ENCODE data around the gene LUC7L. TPM values are rescaled to one million over a fixed set of nuclear protein-coding genes. Genes with fewer than 3 reads are reported as not detected.
"Not testable (repeated sequence)": the region's sequence is repeated elsewhere in the genome, so short reads cannot be mapped to it uniquely, and the experiment has no call there.

The LUC7L gene
- total RNA-seq, 6 experiments from 2014 or later: 18.9 to 30.2 (median 20.4) TPM

DNA sequence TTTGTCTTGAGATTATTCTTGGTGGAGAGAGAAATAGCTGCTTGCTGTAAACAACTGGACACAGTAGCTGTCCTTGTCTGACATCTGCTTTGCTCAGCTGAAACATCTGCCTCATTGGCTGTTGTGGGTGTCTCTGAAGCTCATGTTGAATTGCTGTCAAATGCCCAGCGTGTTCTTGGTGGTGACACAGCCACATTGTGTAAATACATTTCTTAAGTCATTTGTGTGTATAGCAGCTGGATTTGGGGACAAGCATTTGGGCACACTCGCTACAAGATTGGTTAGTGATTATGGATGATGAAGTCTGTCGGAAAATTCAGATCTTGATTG lies 10.7 kb upstream of the LUC7L start:
- intact Hi-C loops (cut with DNase I): loop anchor here in 1 of 2 donors (10.0 kb wide), 1 partner anchor 125 kb away; no protein-coding TSS in a partner anchor

DNA sequence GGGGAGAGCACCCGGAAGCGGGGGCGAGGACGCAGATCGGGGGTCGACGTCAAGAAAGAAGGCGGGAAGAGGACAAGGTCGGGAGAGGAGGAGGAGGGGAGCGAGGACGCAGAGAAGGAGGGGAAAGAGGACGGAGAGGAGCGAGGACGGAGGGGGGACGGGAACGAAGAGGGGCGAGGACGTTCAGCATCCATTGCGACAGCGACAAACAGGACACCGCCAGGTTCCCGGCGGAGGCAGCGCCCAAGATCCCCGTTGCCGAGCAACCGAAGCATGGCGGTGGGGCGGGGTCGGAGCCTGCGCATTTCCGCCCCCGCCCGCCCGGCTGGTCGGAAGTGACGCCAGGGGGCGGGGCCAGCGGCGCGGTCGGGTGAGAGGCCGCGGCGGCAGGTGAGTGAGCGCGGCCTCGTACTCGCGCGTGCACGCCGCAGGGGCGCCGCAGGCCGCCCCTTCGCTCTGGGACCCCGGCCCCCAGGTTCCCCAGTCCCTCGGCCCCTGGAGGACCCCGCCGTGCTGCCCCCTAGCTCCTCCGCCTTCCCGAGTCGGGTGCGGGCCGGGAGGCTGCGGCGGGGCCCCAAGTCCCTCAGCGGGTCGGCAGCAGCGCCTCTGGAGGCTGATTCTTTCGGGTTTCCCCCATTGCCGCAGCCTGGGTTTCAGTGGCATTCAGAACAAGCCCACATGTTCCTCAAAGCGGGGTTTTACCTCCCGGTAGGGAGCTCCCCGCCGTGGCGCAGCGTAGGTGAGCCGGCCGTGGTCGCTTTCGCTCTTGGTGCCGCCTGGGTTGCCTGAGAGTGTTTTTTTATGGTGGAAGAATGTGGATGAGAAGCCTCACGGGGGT lies 5.4 kb upstream of the LUC7L start, which contains the start of gene FAM234A:
TSS of gene FAM234A (plus strand) at position 354 of the 838 bp plus-strand sequence. CDS start 19,593 bp downstream, outside the sequence.
- intact Hi-C loops (cut with DNase I): loop anchor here in 1 of 2 donors (10.0 kb wide), 1 partner anchor 130 kb away; no protein-coding TSS in a partner anchor
- peak; percentile 97 for TF ChIP-seq POLR2A (IDR thresholded peaks at IDR 0.05)
- TF ChIP-seq, protein P1, sequence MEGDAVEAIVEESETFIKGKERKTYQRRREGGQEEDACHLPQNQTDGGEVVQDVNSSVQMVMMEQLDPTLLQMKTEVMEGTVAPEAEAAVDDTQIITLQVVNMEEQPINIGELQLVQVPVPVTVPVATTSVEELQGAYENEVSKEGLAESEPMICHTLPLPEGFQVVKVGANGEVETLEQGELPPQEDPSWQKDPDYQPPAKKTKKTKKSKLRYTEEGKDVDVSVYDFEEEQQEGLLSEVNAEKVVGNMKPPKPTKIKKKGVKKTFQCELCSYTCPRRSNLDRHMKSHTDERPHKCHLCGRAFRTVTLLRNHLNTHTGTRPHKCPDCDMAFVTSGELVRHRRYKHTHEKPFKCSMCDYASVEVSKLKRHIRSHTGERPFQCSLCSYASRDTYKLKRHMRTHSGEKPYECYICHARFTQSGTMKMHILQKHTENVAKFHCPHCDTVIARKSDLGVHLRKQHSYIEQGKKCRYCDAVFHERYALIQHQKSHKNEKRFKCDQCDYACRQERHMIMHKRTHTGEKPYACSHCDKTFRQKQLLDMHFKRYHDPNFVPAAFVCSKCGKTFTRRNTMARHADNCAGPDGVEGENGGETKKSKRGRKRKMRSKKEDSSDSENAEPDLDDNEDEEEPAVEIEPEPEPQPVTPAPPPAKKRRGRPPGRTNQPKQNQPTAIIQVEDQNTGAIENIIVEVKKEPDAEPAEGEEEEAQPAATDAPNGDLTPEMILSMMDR (IDR thresholded peaks at IDR 0.05): peak; percentile 29 to 44 (median 34)
- ATAC-seq: peak; percentile 95 to 99 (median 96)

More for the DNA sequence above, 10.7 kb upstream of the LUC7L start:
- Histone ChIP-seq H3K27me3 (no peaks in the 10 kb centered on the region), H3K36me3 (no peaks in the 10 kb centered on the region), H3K9me3 (no peaks in the 10 kb centered on the region), H3K4me3 (no peak overlapping the region), H3K27ac (no peak overlapping the region), H3K4me1 (peaks cover 0 to 5% (median 0%) of the 10 kb centered on the region in 4 donors)
- DNase-seq: no peak
- TF ChIP-seq, protein P1 (IDR thresholded peaks at IDR 0.05): no peak
- TF ChIP-seq POLR2A (IDR thresholded peaks at IDR 0.05): no peak
- peak in 3 of 4 donors; percentile 20 to 41 (median 27) for ATAC-seq
- WGBS (ENCODE audit: insufficient coverage, low coverage, low lambda C conversion rate, missing lambda C conversion rate): 54% methylated on average over 3 of the region's 3 CpGs

DNA sequence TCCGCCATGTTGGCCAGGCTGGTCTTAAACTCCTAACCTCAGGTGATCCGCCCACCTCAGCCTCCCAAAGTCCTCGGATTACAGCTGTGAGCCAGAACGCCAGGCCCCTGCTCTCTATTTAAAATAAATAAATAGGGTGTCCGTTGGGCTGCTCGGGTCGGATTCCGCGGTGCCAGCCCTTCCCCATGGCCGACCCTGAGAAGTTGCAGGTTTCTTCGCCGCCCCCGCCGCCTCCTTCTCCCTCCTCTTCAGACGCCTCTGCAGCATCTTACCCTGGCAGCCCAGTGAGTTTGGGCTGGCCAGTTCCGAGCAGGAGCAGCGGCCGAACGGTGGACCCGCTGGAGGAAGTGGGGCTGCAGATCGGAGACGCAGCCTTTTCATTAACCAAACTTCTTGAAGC lies 1.7 kb upstream of the LUC7L start:
- no peak overlapping the region for H3K27ac ChIP-seq
- H3K9me3 ChIP-seq: no peaks in the 10 kb centered on the region
- peaks cover 0 to 17% (median 9%) of the 10 kb centered on the region in 4 donors for H3K36me3 ChIP-seq
- H3K27me3 ChIP-seq: no peaks in the 10 kb centered on the region
- ATAC-seq (no peak), DNase-seq (no peak)
- H3K4me1 ChIP-seq: peaks cover 0 to 19% (median 6%) of the 10 kb centered on the region in 4 donors
- intact Hi-C loops (cut with DNase I): loop anchor here in 1 of 2 donors (10.0 kb wide), 1 partner anchor 134 kb away; no protein-coding TSS in a partner anchor
- 82% methylated on average over 13 of the region's 22 CpGs for WGBS (ENCODE audit: insufficient coverage, low coverage, low lambda C conversion rate, missing lambda C conversion rate)
- TF ChIP-seq, protein P1 (IDR thresholded peaks at IDR 0.05): no peak
- no peak for TF ChIP-seq POLR2A (IDR thresholded peaks at IDR 0.05)
- no peak overlapping the region for H3K4me3 ChIP-seq

More for the DNA sequence above, 5.4 kb upstream of the LUC7L start, which contains the start of gene FAM234A:
- Histone ChIP-seq H3K27ac (peak within 1 kb of the TSS; percentile 89 to 96 (median 92)), H3K36me3 (no peaks in the 10 kb centered on the region), H3K4me3 (peak within 1 kb of the TSS; percentile 69 to 91 (median 87)), H3K9me3 (no peaks in the 10 kb centered on the region), H3K27me3 (no peaks in the 10 kb centered on the region), H3K4me1 (peaks cover 0 to 5% (median 0%) of the 10 kb centered on the region in 4 donors)
- peak; percentile 96 to 97 (median 97) for DNase-seq
- WGBS (ENCODE audit: insufficient coverage, low coverage, low lambda C conversion rate, missing lambda C conversion rate): 0% methylated on average over 21 of the region's 85 CpGs

DNA sequence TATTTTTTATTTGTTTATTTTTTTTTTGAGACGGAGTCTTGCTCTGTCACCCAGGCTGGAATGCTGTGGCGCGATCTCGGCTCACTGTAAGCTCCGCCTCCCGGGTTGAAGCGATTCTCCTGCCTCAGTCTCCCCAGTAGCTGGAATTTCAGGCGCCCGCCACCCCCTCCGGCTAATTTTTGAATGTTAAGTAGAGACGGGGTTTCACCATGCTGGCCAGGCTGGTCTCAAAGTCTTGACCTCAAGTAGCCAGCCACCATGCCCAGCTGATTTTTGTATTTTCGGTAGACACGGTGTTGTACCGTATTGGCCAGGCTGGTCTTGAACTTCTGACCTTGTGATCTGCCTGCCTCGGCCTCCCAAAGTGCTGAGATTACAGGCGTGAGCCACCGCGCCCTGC lies 1.1 kb upstream of the LUC7L start:
- H3K4me3 ChIP-seq, H3K27ac ChIP-seq, ATAC-seq, H3K27me3 ChIP-seq, DNase-seq, H3K9me3 ChIP-seq: not testable (repeated sequence)
- intact Hi-C loops (cut with DNase I): loop anchor here in 1 of 2 donors (10.0 kb wide), 1 partner anchor 134 kb away; no protein-coding TSS in a partner anchor
- H3K36me3 ChIP-seq: peaks cover 0 to 23% (median 11%) of the 10 kb centered on the region in 4 donors
- WGBS (ENCODE audit: insufficient coverage, low coverage, low lambda C conversion rate, missing lambda C conversion rate): 86% methylated on average over 16 of the region's 18 CpGs
- H3K4me1 ChIP-seq: peaks cover 0 to 14% (median 6%) of the 10 kb centered on the region in 4 donors
